ENCODE results near the gene IL6R. TPM values are rescaled to one million over a fixed set of nuclear protein-coding genes. Genes with fewer than 3 reads are reported as not detected.

IL6R gene
- total RNA-seq, 4 donors from 2014 or later = 271 to 435 (median 367) TPM

- intact Hi-C loops (cut with DNase I; ENCODE audit: low total_unique reads) = no loop called here
- Histone ChIP-seq H3K27ac (peak overlapping the region in 1 of 4 donors; percentile 11), H3K9me3 (no peaks in the 10 kb centered on the region), H3K27me3 (no peaks in the 10 kb centered on the region), H3K36me3 (peaks cover 0 to 96% of the 10 kb centered on the region in 2 donors), H3K4me1 (no peaks in the 10 kb centered on the region), H3K4me3 (no peak overlapping the region)
- TF ChIP-seq CTCF (IDR thresholded peaks at IDR 0.05 in 4 of 5, conservative IDR thresholded peaks at IDR 0.05 in 1 of 5) = no peak
- TF ChIP-seq POLR2A (IDR thresholded peaks at IDR 0.05) = no peak
- in situ Hi-C loops (cut with MboI; ENCODE audit: low sequenced_read_pairs in 4 of 4) = no loop called here
- peak in 1 of 2 donors; percentile 42 for ATAC-seq
- no peak for DNase-seq
Observed at GRCh38 chr1:154453574-154454352, 48.6 kb downstream of the IL6R start.

GRCh38 chr1:154454386-154455120 is 49.4 kb downstream of the IL6R start:
- no peak for ATAC-seq
- peak overlapping the region in 1 of 4 donors; percentile 11 for H3K27ac ChIP-seq
- intact Hi-C loops (cut with DNase I; ENCODE audit: low total_unique reads) (no loop called here), in situ Hi-C loops (cut with MboI; ENCODE audit: low sequenced_read_pairs in 4 of 4) (no loop called here)
- no peak overlapping the region for H3K4me3 ChIP-seq
- no peaks in the 10 kb centered on the region for H3K4me1 ChIP-seq
- peaks cover 0 to 98% of the 10 kb centered on the region in 2 donors for H3K36me3 ChIP-seq
- TF ChIP-seq POLR2A (IDR thresholded peaks at IDR 0.05) = no peak
- no peak for DNase-seq
- H3K27me3 ChIP-seq = no peaks in the 10 kb centered on the region
- H3K9me3 ChIP-seq = no peaks in the 10 kb centered on the region

GRCh38 chr1:154456631-154457030 is 51.5 kb downstream of the IL6R start:
- no peaks in the 10 kb centered on the region for H3K4me1 ChIP-seq
- H3K27me3 ChIP-seq = no peaks in the 10 kb centered on the region
- in situ Hi-C loops (cut with MboI; ENCODE audit: low sequenced_read_pairs in 4 of 4) (no loop called here), intact Hi-C loops (cut with DNase I; ENCODE audit: low total_unique reads) (no loop called here)
- peak; percentile 16 to 48 for ATAC-seq
- H3K36me3 ChIP-seq = peaks cover 0 to 98% of the 10 kb centered on the region in 2 donors
- H3K9me3 ChIP-seq = no peaks in the 10 kb centered on the region
- peak overlapping the region in 1 of 4 donors; percentile 32 for H3K27ac ChIP-seq
- no peak overlapping the region for H3K4me3 ChIP-seq
- TF ChIP-seq POLR2A (IDR thresholded peaks at IDR 0.05) = no peak
- no peak for TF ChIP-seq CTCF (IDR thresholded peaks at IDR 0.05 in 4 of 5, conservative IDR thresholded peaks at IDR 0.05 in 1 of 5)
- DNase-seq = no peak

- Histone ChIP-seq H3K9me3 (no peaks in the 10 kb centered on the region), H3K27me3 (no peaks in the 10 kb centered on the region), H3K27ac (no peak overlapping the region), H3K4me3 (no peak overlapping the region), H3K4me1 (peaks cover 0 to 4% of the 10 kb centered on the region in 2 donors), H3K36me3 (peaks cover 0 to 77% of the 10 kb centered on the region in 2 donors)
- ATAC-seq (no peak), DNase-seq (no peak)
- intact Hi-C loops (cut with DNase I; ENCODE audit: low total_unique reads) = no loop called here
- in situ Hi-C loops (cut with MboI; ENCODE audit: low sequenced_read_pairs in 4 of 4) = no loop called here
- no peak for TF ChIP-seq CTCF (IDR thresholded peaks at IDR 0.05 in 4 of 5, conservative IDR thresholded peaks at IDR 0.05 in 1 of 5)
- TF ChIP-seq POLR2A (IDR thresholded peaks at IDR 0.05) = no peak
Observed at GRCh38 chr1:154459080-154459479, 53.9 kb downstream of the IL6R start.

- peaks cover 0 to 77% of the 10 kb centered on the region in 2 donors for H3K36me3 ChIP-seq
- TF ChIP-seq CTCF (IDR thresholded peaks at IDR 0.05 in 4 of 5, conservative IDR thresholded peaks at IDR 0.05 in 1 of 5) = no peak
- no peak for TF ChIP-seq POLR2A (IDR thresholded peaks at IDR 0.05)
- no peaks in the 10 kb centered on the region for H3K9me3 ChIP-seq
- no peak for DNase-seq
- no peak overlapping the region for H3K4me3 ChIP-seq
- in situ Hi-C loops (cut with MboI; ENCODE audit: low sequenced_read_pairs in 4 of 4) = no loop called here
- peaks cover 0 to 4% of the 10 kb centered on the region in 2 donors for H3K4me1 ChIP-seq
- no peak overlapping the region for H3K27ac ChIP-seq
- ATAC-seq = no peak
- H3K27me3 ChIP-seq = no peaks in the 10 kb centered on the region
- intact Hi-C loops (cut with DNase I; ENCODE audit: low total_unique reads) = no loop called here
Observed at GRCh38 chr1:154460695-154461260, 55.6 kb downstream of the IL6R start.
